ENCODE data around the gene GPR63. TPM values are rescaled to one million over a fixed set of nuclear protein-coding genes. Genes with fewer than 3 reads are reported as not detected.

GPR63 gene
- total and polyA plus RNA-seq, 10 donors, result 0.02 to 1.2 (median 0.54) TPM

- intact Hi-C loops (cut with DNase I; ENCODE audit: low total_unique reads), result no loop called here
- no peak overlapping the region for H3K27ac ChIP-seq
- no peak for DNase-seq
- H3K36me3 ChIP-seq, result no peaks in the 10 kb centered on the region
- peaks cover 0 to 6% (median 0%) of the 10 kb centered on the region in 7 donors for H3K27me3 ChIP-seq (replicated peaks in 1 of 7)
- no peak overlapping the region for H3K4me3 ChIP-seq
- H3K9me3 ChIP-seq, result no peaks in the 10 kb centered on the region
- 54 to 81% (median 79%) methylated on average over 1 of the region's 1 CpG for WGBS, 5 donors
- no peaks in the 10 kb centered on the region for H3K4me1 ChIP-seq
- TF ChIP-seq POLR2AphosphoS5 (IDR thresholded peaks at IDR 0.05), result no peak
- no peak for TF ChIP-seq CTCF (IDR thresholded peaks at IDR 0.05 in 8 of 11, conservative IDR thresholded peaks at IDR 0.05 in 3 of 11)
- no peak for TF ChIP-seq POLR2A (IDR thresholded peaks at IDR 0.05)
Measured at GRCh38 chr6:96826865-96827264, 10.4 kb downstream of the GPR63 start.

- 64 to 78% (median 70%) methylated on average over 2 of the region's 2 CpGs for WGBS, 5 donors
Measured at GRCh38 chr6:96823743-96824142, 13.5 kb downstream of the GPR63 start.

GRCh38 chr6:96821034-96821433 lies 16.2 kb downstream of the GPR63 start:
- H3K27ac ChIP-seq, result no peak overlapping the region
- no peaks in the 10 kb centered on the region for H3K4me1 ChIP-seq
- intact Hi-C loops (cut with DNase I; ENCODE audit: low total_unique reads), result no loop called here
- no peak overlapping the region for H3K4me3 ChIP-seq
- TF ChIP-seq POLR2AphosphoS5 (IDR thresholded peaks at IDR 0.05), result no peak
- no peak for TF ChIP-seq CTCF (IDR thresholded peaks at IDR 0.05 in 8 of 11, conservative IDR thresholded peaks at IDR 0.05 in 3 of 11)
- no peak for TF ChIP-seq POLR2A (IDR thresholded peaks at IDR 0.05)
- H3K36me3 ChIP-seq, result no peaks in the 10 kb centered on the region
- H3K9me3 ChIP-seq, result no peaks in the 10 kb centered on the region
- H3K27me3 ChIP-seq (replicated peaks in 1 of 7), result no peaks in the 10 kb centered on the region
- 87 to 99% (median 93%) methylated on average over 4 of the region's 4 CpGs for WGBS, 5 donors
- no peak for DNase-seq

More at GRCh38 chr6:96823743-96824142, 13.5 kb downstream of the GPR63 start:
- intact Hi-C loops (cut with DNase I; ENCODE audit: low total_unique reads), result no loop called here
- no peaks in the 10 kb centered on the region for H3K36me3 ChIP-seq
- TF ChIP-seq POLR2AphosphoS5 (IDR thresholded peaks at IDR 0.05), result no peak
- no peak for TF ChIP-seq CTCF (IDR thresholded peaks at IDR 0.05 in 8 of 11, conservative IDR thresholded peaks at IDR 0.05 in 3 of 11)
- TF ChIP-seq POLR2A (IDR thresholded peaks at IDR 0.05), result no peak
- no peak for DNase-seq
- no peaks in the 10 kb centered on the region for H3K9me3 ChIP-seq
- no peaks in the 10 kb centered on the region for H3K4me1 ChIP-seq
- no peak overlapping the region for H3K27ac ChIP-seq
- no peaks in the 10 kb centered on the region for H3K27me3 ChIP-seq (replicated peaks in 1 of 7)
- no peak overlapping the region for H3K4me3 ChIP-seq

GRCh38 chr6:96816301-96816817 lies 20.9 kb downstream of the GPR63 start:
- intact Hi-C loops (cut with DNase I; ENCODE audit: low total_unique reads), result no loop called here
- no peak for TF ChIP-seq POLR2AphosphoS5 (IDR thresholded peaks at IDR 0.05)
- TF ChIP-seq CTCF (IDR thresholded peaks at IDR 0.05 in 8 of 11, conservative IDR thresholded peaks at IDR 0.05 in 3 of 11), result no peak
- TF ChIP-seq POLR2A (IDR thresholded peaks at IDR 0.05), result no peak
- no peaks in the 10 kb centered on the region for H3K36me3 ChIP-seq
- no peak overlapping the region for H3K27ac ChIP-seq
- no peaks in the 10 kb centered on the region for H3K27me3 ChIP-seq (replicated peaks in 1 of 7)
- no peak overlapping the region for H3K4me3 ChIP-seq
- no peak for DNase-seq
- H3K4me1 ChIP-seq, result no peaks in the 10 kb centered on the region
- no peaks in the 10 kb centered on the region for H3K9me3 ChIP-seq
- WGBS, 5 donors, result 61 to 72% (median 66%) methylated on average over 5 of the region's 5 CpGs

All from spleen (tissue), 11 donors.